NCI-H1436 (cell line): ENCODE measurements around the gene GFRA1.

Experiments used
- DNase-seq: peaks from one replicate; lab custom pipeline; 2025; lab: John Stamatoyannopoulos, UW

The GFRA1 gene

DNA sequence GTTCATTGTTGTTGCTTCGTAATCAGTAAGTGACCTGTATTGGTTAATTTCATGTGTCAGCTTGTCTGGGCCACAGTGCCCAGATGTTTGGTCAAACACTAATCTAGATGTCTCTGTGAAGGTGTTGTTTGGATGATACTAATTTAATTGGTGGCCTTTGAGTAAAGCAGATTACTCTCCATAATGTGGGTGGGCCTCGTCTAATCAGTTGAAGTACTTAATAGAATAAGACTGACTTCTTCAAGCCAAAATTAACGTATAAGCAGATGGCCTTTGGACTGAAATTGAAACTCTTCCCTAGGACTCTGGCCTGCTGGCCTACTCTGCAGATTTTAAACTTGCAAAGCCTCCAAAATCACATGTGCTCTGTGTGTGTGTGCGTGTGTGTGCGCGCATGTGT is 245.7 kb downstream of the GFRA1 start:
- no peak for DNase-seq

DNA sequence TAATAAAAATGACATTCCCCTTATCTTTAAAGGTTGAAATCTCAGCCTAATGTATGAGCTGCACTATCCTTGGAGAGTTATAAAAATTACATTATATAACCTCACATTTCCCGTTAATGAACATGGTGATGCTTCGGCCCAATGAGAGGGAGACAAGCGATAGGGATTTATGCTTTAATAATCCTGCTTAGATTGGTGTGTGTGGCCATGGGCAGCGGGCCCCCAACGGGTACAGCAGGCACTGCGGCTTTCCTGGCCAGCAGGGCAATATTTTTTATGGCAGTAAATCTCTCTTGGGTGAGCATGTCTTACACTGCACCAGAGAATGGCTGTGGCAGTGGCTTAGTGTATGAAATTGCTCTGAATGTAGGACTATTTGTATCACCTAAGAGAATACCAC is 246.3 kb downstream of the GFRA1 start:
- no peak for DNase-seq

DNA sequence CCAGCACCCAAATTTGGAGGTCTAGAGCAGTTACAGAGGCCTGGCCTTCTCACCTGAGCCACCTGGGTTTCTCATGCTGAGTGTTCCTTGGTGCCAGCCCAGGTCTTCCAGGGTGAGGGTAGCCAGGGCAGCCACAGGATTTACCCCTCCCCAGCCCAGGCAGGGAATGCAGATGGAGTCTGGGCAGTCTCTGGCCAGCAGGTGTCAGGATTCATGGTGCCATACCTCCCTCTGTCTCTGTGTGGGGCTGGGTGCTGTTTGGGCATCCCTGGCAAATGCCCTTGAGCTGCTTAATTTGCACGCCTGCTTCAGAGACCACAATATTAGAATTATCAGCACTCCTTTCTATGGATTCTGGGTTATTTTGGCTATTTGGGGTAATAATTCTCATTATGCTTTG is 246.7 kb downstream of the GFRA1 start:
- DNase-seq: no peak

DNA sequence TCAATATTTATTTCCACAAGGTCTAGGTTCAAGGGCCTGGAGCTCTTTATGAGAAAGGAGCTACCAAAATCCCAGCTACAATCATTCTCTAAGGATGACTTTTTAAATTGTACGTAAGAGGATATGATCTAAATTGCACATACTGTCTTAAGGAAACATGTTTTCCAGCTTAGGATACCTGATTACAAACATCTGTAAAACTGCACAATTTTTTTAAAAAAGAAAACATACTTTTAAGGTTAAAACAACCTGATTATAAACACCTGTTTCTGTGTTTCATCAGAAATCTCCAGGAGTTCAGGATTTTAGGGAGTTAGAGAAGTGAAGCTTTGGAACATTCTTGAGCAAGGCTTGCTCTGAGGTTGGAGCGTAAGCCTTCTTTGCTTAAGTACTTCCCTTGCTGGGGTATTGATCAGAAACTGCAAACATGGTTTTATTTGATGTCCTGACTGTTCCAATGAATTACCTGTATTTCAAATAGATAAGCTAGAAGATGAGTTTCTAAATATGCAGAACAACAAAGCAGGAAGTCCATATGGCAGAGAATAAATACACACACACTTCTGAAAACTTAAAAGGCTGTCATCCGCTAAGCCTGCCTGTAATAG is 248.6 kb downstream of the GFRA1 start:
- no peak for DNase-seq

DNA sequence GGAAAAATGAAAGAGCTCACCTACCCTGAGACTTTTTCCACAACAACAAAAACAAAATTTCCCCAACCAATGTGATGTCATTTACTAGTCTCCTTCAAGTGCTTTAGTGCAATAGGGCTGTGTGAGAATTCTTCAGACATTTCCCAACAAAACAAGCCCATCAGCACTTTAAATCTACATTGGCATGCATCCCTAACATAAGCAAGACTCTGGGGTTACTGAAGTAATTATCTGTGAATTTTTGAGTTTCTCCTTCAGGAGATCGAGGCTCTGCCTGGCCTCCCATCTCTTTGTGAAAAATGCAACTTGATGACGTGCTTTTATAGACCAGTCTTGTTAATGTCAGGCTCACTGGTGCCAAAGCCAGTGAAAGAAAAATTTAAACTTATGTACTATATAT is 255.6 kb downstream of the GFRA1 start:
- no peak for DNase-seq

DNA sequence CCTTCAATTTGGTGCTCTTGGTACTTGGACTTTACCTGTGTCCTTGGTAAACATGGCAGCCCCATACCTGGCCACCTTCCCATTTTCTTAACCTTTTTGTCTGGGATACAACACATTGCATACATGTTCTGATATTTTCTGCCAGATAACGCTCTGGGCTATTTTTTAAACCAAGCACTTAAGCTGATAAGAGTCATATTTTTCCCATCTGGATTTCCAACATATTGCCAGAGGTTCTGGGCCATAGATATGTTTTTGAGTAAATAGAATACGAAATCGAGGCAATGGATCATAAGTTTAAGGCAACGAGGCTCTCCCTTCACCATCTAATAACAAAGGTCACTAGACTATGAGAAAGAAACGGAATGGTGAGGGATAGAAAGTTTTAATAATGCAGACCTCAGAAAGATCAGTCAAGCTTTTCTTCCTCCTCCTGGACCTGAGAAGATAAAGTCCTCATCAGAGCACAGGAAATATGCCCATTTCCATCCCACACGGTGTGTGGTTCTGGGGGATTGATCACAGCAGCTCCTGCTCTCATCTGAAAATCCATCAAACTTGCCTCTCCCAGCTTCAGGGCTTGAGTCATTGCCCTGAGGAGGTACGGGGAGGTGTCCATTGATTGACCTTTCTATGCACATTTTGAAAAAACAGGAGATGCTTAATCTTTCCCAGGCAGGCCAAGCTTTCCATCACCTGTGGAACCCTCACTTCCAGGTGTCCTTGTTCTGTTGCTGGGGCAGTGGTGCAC is 257.2 kb downstream of the GFRA1 start:
- no peak for DNase-seq

DNA sequence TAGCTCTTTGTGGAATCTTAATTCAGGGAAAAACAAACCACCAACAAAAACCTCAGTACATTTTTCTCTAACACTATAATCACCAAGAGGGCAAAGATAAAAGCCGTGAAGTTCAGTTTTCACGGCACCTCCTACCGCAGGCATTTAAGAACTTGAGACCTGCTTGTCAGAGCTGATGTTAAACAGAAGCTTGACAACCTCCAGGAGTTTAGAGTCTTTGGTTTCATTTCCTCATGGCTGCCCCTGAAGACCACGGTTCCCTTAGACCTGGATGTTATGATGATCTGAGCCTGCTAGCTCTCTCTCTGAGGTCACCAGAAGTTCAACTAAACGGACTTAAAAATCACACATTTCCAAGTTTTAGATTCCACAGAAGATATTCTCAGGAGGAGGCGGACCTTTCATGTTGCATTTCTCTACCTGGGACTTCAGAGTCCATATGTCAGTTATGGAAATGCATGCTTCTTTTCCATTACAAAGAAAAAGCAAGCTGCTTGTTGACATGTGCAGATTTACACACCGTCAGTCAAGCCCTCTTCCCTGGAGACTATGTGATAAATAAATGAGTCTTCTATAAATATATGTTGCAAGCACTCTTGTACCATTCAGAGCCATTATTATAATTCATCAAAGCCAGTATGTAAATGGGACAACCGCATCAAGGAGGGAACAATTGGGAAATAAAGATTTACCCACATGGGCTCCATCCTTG is 258.0 kb downstream of the GFRA1 start:
- no peak for DNase-seq

DNA sequence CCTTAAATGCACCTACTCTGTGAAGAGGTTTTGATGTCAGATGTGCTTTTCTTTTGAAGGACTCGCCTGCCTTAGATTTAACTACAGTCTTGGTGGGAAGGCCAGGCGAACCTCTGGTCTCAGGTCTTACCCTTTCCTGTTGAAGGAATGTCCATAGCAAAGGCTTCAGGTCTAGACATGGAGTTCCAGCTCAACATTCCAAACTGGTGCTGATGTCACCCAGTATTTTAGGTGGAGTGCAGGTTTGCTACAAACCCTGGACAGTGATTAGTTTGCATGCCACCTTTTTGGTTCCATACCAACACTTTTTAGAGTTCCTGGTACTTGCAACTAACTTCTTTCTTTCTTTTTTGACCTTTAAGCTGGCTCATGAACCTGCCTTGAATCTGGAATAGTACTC is 258.7 kb downstream of the GFRA1 start:
- DNase-seq: no peak

DNA sequence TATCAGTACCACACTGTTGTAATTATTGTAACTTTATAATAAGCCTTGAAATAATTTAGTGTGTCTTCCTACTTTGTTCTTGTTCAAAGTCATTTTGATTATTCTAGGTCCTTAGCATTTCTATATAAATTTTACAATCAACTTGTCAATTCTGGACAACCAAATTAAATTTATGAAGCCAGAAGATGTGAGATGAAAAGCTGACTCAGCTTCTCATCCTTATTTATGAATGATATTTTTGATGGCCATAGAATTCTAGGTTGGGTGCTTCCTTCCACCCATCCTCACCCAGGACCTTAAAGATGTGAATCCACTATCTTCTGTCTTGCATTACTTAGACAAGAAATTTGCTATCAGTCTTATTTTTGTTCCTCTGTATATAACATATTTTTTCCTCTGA is 261.1 kb downstream of the GFRA1 start:
- DNase-seq: no peak

DNA sequence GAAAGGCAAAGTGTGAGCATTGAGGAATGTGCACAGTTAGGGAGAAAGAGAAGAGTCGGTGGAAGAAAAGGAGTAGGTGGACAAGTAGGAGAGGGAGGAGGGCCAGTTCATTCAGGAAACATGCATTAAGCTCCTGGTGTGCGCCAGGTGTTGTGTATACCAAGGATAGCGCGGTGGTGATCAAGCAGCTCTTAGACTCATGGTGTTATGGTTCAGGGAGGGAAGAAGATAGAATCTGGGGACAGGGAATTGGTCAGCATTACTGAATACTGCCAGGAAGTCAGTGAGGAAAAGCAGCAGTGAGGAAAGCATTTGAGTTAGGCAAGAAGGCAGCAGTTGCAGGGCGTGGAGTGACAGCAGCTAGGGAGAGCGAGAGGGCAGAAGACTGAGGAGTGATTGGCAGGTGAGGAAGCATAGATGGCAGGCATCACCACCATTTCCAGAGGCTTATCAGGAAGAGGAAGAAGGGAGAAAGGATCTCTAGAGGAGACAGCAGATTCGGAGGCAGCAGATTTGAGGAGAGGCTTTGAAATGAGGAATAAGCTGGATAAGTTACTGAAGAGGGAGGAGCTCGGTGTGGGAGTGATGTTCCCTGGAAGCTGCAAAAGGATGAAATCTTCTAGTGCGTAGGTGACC is 265.6 kb downstream of the GFRA1 start:
- DNase-seq: no peak
